HG02885 (cell line): ENCODE results near the gene DCK.
A peak's percentile ranks its signal among the peaks of the same experiment; 100 is the strongest.

Source experiments
- ATAC-seq: cut with Tn5 transposase; IDR thresholded peaks from one replicate; pipeline ENCODE4 v1.9.1; 2021; ENCODE audit warnings: mild to moderate bottlenecking; ENCODE audit not compliant: unreplicated experiment, poor library complexity

The DCK gene

GRCh38 chr4:70993181-70994068, at the start of gene DCK:
TSS of gene DCK (plus strand) at chr4:70993649. CDS start at chr4:70993836, 187 bp downstream.
- peak; percentile 79 for ATAC-seq

GRCh38 chr4:70945046-70945445, 48.4 kb upstream of the DCK start:
- no peak for ATAC-seq

- ATAC-seq = no peak
These were observed 47.9 kb upstream of the DCK start for GRCh38 chr4:70945452-70946055.

- ATAC-seq = no peak
These were observed 46.5 kb upstream of the DCK start for GRCh38 chr4:70946939-70947338.

- no peak for ATAC-seq
These were observed 44.7 kb upstream of the DCK start for GRCh38 chr4:70948665-70949260.

GRCh38 chr4:70954032-70954431, 39.4 kb upstream of the DCK start:
- no peak for ATAC-seq

GRCh38 chr4:70956549-70957210, 36.8 kb upstream of the DCK start:
- no peak for ATAC-seq

- ATAC-seq = no peak
These were observed 34.8 kb upstream of the DCK start for GRCh38 chr4:70958681-70959080.

- no peak for ATAC-seq
These were observed 24.4 kb upstream of the DCK start for GRCh38 chr4:70969076-70969475.

- ATAC-seq = no peak
These were observed 17.2 kb upstream of the DCK start for GRCh38 chr4:70976252-70976651.

- ATAC-seq = peak; percentile 80
These were observed 13.9 kb upstream of the DCK start for GRCh38 chr4:70979445-70980008.

GRCh38 chr4:70980196-70980595, 13.3 kb upstream of the DCK start:
- ATAC-seq = no peak

GRCh38 chr4:70984106-70984505, 9.3 kb upstream of the DCK start:
- no peak for ATAC-seq

GRCh38 chr4:70984589-70984988, 8.9 kb upstream of the DCK start:
- ATAC-seq = no peak

GRCh38 chr4:70991596-70991995, 1.9 kb upstream of the DCK start:
- ATAC-seq = no peak

GRCh38 chr4:70992391-70992881, 1.0 kb upstream of the DCK start:
- no peak for ATAC-seq

- no peak for ATAC-seq
These were observed 569 bp downstream of the DCK start for GRCh38 chr4:70994069-70994366.

- peak; percentile 41 for ATAC-seq
These were observed 1.1 kb downstream of the DCK start for GRCh38 chr4:70994387-70995099.

GRCh38 chr4:70996018-70996360, 2.5 kb downstream of the DCK start:
- ATAC-seq = no peak

- no peak for ATAC-seq
These were observed 3.6 kb downstream of the DCK start for GRCh38 chr4:70997036-70997435.
